Upper lobe of right lung (tissue), 1 donor: ENCODE measurements around the gene ZNF469. TPM values are rescaled to one million over a fixed set of nuclear protein-coding genes. Genes with fewer than 3 reads are reported as not detected.

ENCODE experiments used
- ATAC-seq: fragments of 200-7000 bp; cut with Tn5 transposase; one replicate; pipeline ENCODE4 v1.9.1; 2020; ENCODE audit warnings: mild to moderate bottlenecking, moderate library complexity
- DNase-seq: peaks from one replicate; pipeline ENCODE4 v3.0.0-alpha.2; 2020
- H3K27ac ChIP-seq: fragments of 200-600 bp; one replicate; pipeline ENCODE4 v1.8.0; 2022
- H3K27me3 ChIP-seq: fragments of 200-600 bp; one replicate; pipeline ENCODE4 v1.8.0; 2022; ENCODE audit warnings: mild to moderate bottlenecking
- H3K36me3 ChIP-seq: fragments of 200-600 bp; one replicate; pipeline ENCODE4 v1.8.0; 2022
- H3K4me1 ChIP-seq: fragments of 200-600 bp; one replicate; pipeline ENCODE4 v1.8.0; 2022
- H3K4me3 ChIP-seq: fragments of 200-600 bp; one replicate; pipeline ENCODE4 v1.8.0; 2022; ENCODE audit warnings: mild to moderate bottlenecking
- H3K9me3 ChIP-seq: fragments of 200-600 bp; one replicate; pipeline ENCODE4 v1.8.0; 2022
- intact Hi-C: fragments of 100-400 bp; cut with DNase I; formaldehyde crosslinking; loops from one replicate; pipeline ENCODE4 v1.11.0; 2022
- total RNA-seq: library from RNA; stranded (reverse); fragmentation: NEBNext Ultra II Directional; extraction: Animal tissue kit (Norgen Biotek cat#: 25700); gene quantifications from one replicate; pipeline ENCODE4 v1.2.1, GENCODE V29; 2021
- TF ChIP-seq, protein P1 (sequence below): fragments of 200-600 bp; IDR thresholded peaks from one replicate; pipeline ENCODE4 v1.8.0; 2022; ENCODE audit warnings: antibody characterized with exemption
- donor health status: DM: no; HTN: yes; CAD: no; lungs with severe emphysema.

Gene ZNF469
- total RNA-seq, 1 donor from 2014 or later: 2.1 TPM

GRCh38 chr16:88424587-88425235, 42.0 kb downstream of the ZNF469 start:
- H3K36me3 ChIP-seq: no peaks in the 10 kb centered on the region
- H3K27ac ChIP-seq: no peak overlapping the region
- ATAC-seq (no peak), DNase-seq (no peak)
- peaks cover 4% of the 10 kb centered on the region for H3K27me3 ChIP-seq
- TF ChIP-seq, protein P1, sequence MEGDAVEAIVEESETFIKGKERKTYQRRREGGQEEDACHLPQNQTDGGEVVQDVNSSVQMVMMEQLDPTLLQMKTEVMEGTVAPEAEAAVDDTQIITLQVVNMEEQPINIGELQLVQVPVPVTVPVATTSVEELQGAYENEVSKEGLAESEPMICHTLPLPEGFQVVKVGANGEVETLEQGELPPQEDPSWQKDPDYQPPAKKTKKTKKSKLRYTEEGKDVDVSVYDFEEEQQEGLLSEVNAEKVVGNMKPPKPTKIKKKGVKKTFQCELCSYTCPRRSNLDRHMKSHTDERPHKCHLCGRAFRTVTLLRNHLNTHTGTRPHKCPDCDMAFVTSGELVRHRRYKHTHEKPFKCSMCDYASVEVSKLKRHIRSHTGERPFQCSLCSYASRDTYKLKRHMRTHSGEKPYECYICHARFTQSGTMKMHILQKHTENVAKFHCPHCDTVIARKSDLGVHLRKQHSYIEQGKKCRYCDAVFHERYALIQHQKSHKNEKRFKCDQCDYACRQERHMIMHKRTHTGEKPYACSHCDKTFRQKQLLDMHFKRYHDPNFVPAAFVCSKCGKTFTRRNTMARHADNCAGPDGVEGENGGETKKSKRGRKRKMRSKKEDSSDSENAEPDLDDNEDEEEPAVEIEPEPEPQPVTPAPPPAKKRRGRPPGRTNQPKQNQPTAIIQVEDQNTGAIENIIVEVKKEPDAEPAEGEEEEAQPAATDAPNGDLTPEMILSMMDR: no peak
- H3K4me1 ChIP-seq: no peaks in the 10 kb centered on the region
- no peak overlapping the region for H3K4me3 ChIP-seq
- intact Hi-C loops: no loop called here
- H3K9me3 ChIP-seq: no peaks in the 10 kb centered on the region

DNA sequence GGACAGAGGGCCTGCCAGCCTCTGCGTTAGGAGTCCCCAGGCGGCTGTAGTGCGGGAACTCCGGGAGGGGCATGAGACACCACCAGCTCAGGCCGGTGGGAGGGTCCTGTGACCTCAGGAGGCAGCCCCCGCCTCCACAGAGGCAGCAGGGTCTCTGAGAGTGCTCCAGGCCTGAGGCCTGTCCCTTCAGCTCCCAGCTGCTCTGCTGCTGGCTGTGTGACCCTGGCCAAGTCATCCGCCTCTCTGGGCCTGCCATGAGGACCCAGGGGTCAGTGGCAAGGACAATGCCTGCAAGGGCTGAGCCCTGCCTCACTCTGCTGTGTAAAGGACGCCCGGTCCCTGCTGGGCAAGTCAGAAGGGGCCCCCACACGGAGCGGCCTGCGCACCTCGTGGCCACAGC, 43.3 kb downstream of the ZNF469 start:
- Histone ChIP-seq H3K9me3 (no peaks in the 10 kb centered on the region), H3K27ac (no peak overlapping the region), H3K36me3 (no peaks in the 10 kb centered on the region), H3K4me3 (no peak overlapping the region), H3K27me3 (peaks cover 17% of the 10 kb centered on the region), H3K4me1 (peaks cover 7% of the 10 kb centered on the region)
- intact Hi-C loops: no loop called here
- ATAC-seq: no peak
- TF ChIP-seq, protein P1: no peak
- DNase-seq: no peak

DNA sequence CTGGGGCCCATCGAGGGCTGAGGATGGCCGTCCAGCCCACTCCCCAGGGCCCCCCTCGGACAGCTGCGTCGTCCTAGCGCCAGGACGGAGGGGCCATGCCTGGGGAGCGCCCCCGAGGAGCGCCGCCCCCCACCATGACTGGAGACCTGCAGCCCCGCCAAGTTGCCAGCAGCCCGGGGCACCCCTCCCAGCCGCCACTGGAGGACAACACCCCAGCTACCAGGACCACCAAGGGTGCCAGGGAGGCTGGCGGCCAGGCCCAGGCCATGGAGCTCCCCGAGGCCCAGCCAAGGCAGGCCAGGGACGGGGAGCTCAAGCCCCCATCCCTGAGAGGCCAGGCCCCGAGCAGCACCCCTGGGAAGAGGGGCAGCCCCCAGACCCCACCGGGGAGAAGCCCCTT, 44.6 kb downstream of the ZNF469 start:
- intact Hi-C loops: no loop called here
- no peaks in the 10 kb centered on the region for H3K36me3 ChIP-seq
- H3K9me3 ChIP-seq: no peaks in the 10 kb centered on the region
- peaks cover 7% of the 10 kb centered on the region for H3K4me1 ChIP-seq
- H3K4me3 ChIP-seq: no peak overlapping the region
- DNase-seq (no peak), ATAC-seq (no peak)
- TF ChIP-seq, protein P1: no peak
- H3K27me3 ChIP-seq: peaks cover 18% of the 10 kb centered on the region
- no peak overlapping the region for H3K27ac ChIP-seq

- Histone ChIP-seq H3K27me3 (peaks cover 18% of the 10 kb centered on the region), H3K36me3 (no peaks in the 10 kb centered on the region), H3K27ac (no peak overlapping the region), H3K9me3 (no peaks in the 10 kb centered on the region), H3K4me3 (no peak overlapping the region), H3K4me1 (peaks cover 7% of the 10 kb centered on the region)
- intact Hi-C loops: no loop called here
- TF ChIP-seq, protein P1: no peak
- DNase-seq (no peak), ATAC-seq (no peak)
Observed at GRCh38 chr16:88428156-88428555, 45.4 kb downstream of the ZNF469 start.

- peaks cover 7% of the 10 kb centered on the region for H3K4me1 ChIP-seq
- TF ChIP-seq, protein P1: no peak
- DNase-seq (no peak), ATAC-seq (no peak)
- H3K4me3 ChIP-seq: no peak overlapping the region
- H3K27ac ChIP-seq: no peak overlapping the region
- no peaks in the 10 kb centered on the region for H3K36me3 ChIP-seq
- peaks cover 18% of the 10 kb centered on the region for H3K27me3 ChIP-seq
- intact Hi-C loops: no loop called here
- H3K9me3 ChIP-seq: no peaks in the 10 kb centered on the region
Observed at GRCh38 chr16:88428616-88429386, 46.0 kb downstream of the ZNF469 start.
